ENCODE data around the gene ATAD1. TPM values are rescaled to one million over a fixed set of nuclear protein-coding genes. Genes with fewer than 3 reads are reported as not detected.
"Not testable (repeated sequence)": the region's sequence is repeated elsewhere in the genome, so short reads cannot be mapped to it uniquely, and the experiment has no call there.

ATAD1 gene
- total and polyA plus RNA-seq, 5 donors: 46.3 to 163 (median 109) TPM

DNA sequence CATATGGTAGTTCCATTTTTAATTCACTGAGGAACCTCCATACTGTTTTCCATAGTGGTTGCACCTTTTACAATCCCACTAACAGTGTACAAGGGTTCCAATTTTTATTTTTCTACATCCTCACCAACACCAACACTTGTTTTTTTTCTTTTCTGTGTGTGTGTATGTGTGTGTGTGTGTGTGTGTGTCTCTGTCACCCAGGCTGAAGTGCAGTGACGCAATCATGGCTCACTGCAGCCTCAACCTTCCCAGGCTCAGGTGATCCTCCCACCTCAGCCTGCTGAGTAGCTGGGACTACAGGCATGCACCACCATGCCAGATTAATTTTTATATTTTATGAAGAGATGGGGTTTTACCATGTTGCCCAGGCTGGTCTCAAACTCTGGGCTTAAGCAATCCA, 79.8 kb downstream of the ATAD1 start:
- intact Hi-C loops (cut with DNase I): loop anchor here in 3 of 4 donors (5.0 to 10.0 kb wide), 3 partner anchors 81 to 206 kb away; partner anchors contain the start of gene PAPSS2 (in 1 of the 3)
- ATAC-seq; H3K4me1 ChIP-seq (ENCODE audit: control insufficient read depth, insufficient read depth, low read length); H3K4me3 ChIP-seq (ENCODE audit: low read length); H3K27ac ChIP-seq (ENCODE audit: low read length); H3K27me3 ChIP-seq (ENCODE audit: control insufficient read depth, insufficient read depth); DNase-seq; H3K9me3 ChIP-seq (ENCODE audit: control insufficient read depth, low read length): not testable (repeated sequence)
- WGBS: 100% methylated on average over 1 of the region's 1 CpG

DNA sequence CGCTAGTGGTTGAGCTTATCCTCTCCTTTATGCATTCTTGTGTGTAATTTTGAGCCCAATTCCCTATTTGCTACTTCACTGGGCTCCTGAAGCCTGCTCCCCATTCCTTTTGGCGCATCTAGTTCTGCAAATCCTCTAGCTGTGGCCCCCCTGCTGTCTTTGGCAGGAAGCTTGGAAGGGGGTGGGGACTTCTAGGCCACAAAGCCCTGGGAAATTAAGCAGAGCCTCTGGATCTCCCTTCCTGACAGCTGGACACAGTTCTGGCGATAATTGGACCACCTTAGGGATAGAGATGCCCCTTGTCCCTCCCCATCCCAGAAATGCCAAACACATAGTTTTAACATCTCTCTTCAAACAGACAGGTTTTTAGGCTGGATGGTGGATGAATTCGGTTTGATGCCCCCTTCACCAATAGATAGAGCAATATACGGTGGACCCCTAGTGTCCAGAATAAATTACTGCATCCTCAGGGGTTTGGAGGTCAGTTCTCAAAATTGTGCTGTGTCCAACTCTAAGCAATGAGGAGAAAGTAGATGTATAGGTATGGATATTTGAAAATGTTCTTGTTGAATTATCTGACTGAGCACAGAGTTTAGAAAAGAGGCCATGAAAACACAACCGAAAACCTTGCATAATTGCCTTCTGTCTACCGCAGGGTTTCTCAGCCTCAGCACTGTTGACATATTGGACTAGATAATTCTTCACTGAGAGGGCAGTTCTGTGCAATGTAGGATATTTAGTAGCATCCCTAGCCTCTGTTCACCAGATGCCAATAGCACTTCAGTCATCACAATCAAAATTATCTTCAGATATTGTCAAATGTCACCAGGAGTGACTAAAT, 82.8 kb downstream of the ATAD1 start:
- intact Hi-C loops (cut with DNase I): loop anchor here (2.0 to 10.0 kb wide), 6 partner anchors 76 to 203 kb away; partner anchors contain the start of gene PAPSS2 (in 2 of the 4)
- ATAC-seq: peak; percentile 81 to 83
- Histone ChIP-seq H3K27ac (ENCODE audit: low read length) (peak overlapping the region; percentile 42), H3K4me3 (ENCODE audit: low read length) (no peak overlapping the region), H3K27me3 (ENCODE audit: control insufficient read depth, insufficient read depth) (no peaks in the 10 kb centered on the region), H3K4me1 (ENCODE audit: control insufficient read depth, insufficient read depth, low read length) (peaks cover 8% of the 10 kb centered on the region), H3K9me3 (ENCODE audit: control insufficient read depth, low read length) (no peaks in the 10 kb centered on the region)
- 36% methylated on average over 7 of the region's 7 CpGs for WGBS
- DNase-seq: peak in 2 of 3 donors; percentile 22 to 67

DNA sequence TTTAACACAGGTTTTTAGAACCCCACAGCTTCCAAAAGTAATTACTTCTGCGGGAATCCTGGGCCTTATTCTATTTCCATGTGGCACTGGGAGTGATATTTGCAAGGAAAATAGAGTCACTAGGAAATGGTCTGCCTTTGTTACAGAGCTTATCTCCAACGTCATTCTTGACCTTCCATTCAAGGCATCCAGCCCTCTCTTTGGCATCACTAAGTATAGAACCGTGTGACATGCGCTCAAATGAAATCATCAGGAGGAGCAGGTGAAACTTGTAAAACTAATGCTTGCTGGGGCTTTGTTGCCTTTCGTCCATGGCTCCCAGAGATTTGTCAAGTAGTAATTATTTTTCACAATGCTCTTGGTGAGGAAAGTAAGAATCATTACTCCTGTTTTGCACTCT, 84.9 kb downstream of the ATAD1 start:
- DNase-seq (no peak), ATAC-seq (peak; percentile 55 to 87)
- WGBS: 54% methylated on average over 5 of the region's 5 CpGs
- H3K27me3 ChIP-seq (ENCODE audit: control insufficient read depth, insufficient read depth): no peaks in the 10 kb centered on the region
- H3K4me3 ChIP-seq (ENCODE audit: low read length): no peak overlapping the region
- H3K27ac ChIP-seq (ENCODE audit: low read length): no peak overlapping the region
- H3K4me1 ChIP-seq (ENCODE audit: control insufficient read depth, insufficient read depth, low read length): peaks cover 8% of the 10 kb centered on the region
- no peaks in the 10 kb centered on the region for H3K9me3 ChIP-seq (ENCODE audit: control insufficient read depth, low read length)
- intact Hi-C loops (cut with DNase I): loop anchor here in 2 of 4 donors (10.0 kb wide), 1 partner anchor 198 kb away; no protein-coding TSS in a partner anchor

DNA sequence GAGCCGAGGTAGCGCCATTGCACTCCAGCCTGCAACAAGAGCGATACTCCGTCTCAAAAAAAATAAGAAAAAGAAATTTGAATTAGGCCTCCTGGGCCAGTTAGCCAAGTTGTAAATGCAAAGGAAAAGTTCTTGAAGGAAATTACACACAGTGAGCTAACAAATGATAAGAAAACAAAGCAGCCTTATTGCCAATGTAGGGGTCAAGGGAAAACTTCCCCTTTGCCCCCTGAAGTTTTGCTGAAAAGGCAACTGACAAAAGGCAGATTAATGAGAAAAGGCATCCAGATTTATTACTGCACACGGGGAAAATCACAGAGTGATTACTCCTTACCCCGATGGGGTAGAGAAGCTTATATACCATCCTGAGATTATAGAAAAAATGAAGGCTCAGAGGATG, 88.1 kb downstream of the ATAD1 start:
- H3K27me3 ChIP-seq (ENCODE audit: control insufficient read depth, insufficient read depth): no peaks in the 10 kb centered on the region
- intact Hi-C loops (cut with DNase I): loop anchor here in 2 of 4 donors (10.0 kb wide), 1 partner anchor 195 kb away; no protein-coding TSS in a partner anchor
- peaks cover 6% of the 10 kb centered on the region for H3K4me1 ChIP-seq (ENCODE audit: control insufficient read depth, insufficient read depth, low read length)
- H3K27ac ChIP-seq (ENCODE audit: low read length): no peak overlapping the region
- 77% methylated on average over 6 of the region's 6 CpGs for WGBS
- H3K4me3 ChIP-seq (ENCODE audit: low read length): no peak overlapping the region
- ATAC-seq: no peak
- H3K9me3 ChIP-seq (ENCODE audit: control insufficient read depth, low read length): no peaks in the 10 kb centered on the region
- no peak for DNase-seq

DNA sequence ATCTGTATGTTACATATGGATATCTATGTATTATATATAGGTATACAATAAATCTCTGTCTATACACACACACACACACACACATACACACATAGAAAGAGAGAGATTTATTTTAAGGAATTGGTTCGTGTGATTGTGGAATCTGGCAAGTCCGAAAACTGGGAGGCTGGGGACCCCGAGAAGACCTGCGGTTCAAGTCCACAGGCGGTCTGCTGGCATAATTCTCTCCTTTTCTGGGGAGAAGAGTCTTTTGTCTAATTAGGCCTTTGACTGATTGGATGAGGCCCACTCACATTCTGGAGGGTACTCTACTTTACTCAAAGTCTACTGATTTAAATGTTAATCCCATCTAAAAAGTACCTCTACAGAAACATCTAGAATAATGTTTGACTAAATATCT, 93.2 kb downstream of the ATAD1 start:
- 97% methylated on average over 5 of the region's 5 CpGs for WGBS
- H3K4me1 ChIP-seq (ENCODE audit: control insufficient read depth, insufficient read depth, low read length): no peaks in the 10 kb centered on the region
- no peak overlapping the region for H3K4me3 ChIP-seq (ENCODE audit: low read length)
- no peak for DNase-seq
- intact Hi-C loops (cut with DNase I): no loop called here
- no peaks in the 10 kb centered on the region for H3K9me3 ChIP-seq (ENCODE audit: control insufficient read depth, low read length)
- H3K27me3 ChIP-seq (ENCODE audit: control insufficient read depth, insufficient read depth): no peaks in the 10 kb centered on the region
- no peak for ATAC-seq
- no peak overlapping the region for H3K27ac ChIP-seq (ENCODE audit: low read length)

DNA sequence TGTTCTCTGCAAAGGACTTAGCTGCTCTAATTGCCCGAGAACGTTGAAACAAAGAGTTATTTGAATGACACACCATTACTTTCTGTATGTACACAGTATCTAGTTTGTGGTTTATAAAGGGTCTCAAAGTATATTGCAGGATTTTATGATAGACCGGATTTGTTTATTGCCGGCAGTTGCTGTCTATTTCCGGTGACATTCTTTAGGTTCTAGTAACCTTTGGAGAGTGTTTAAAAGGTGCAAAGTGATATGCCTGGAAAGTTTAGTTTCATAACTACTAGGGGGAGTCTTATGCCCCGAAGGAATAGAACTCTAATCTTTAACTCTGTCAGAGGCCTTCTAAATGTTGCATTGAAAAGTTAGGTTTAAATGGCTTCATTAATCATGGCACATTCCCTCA, 94.5 kb downstream of the ATAD1 start:
- H3K27ac ChIP-seq (ENCODE audit: low read length): no peak overlapping the region
- ATAC-seq: no peak
- no peaks in the 10 kb centered on the region for H3K9me3 ChIP-seq (ENCODE audit: control insufficient read depth, low read length)
- 69% methylated on average over 6 of the region's 6 CpGs for WGBS
- no peaks in the 10 kb centered on the region for H3K4me1 ChIP-seq (ENCODE audit: control insufficient read depth, insufficient read depth, low read length)
- intact Hi-C loops (cut with DNase I): no loop called here
- DNase-seq: no peak
- no peak overlapping the region for H3K4me3 ChIP-seq (ENCODE audit: low read length)
- H3K27me3 ChIP-seq (ENCODE audit: control insufficient read depth, insufficient read depth): no peaks in the 10 kb centered on the region

DNA sequence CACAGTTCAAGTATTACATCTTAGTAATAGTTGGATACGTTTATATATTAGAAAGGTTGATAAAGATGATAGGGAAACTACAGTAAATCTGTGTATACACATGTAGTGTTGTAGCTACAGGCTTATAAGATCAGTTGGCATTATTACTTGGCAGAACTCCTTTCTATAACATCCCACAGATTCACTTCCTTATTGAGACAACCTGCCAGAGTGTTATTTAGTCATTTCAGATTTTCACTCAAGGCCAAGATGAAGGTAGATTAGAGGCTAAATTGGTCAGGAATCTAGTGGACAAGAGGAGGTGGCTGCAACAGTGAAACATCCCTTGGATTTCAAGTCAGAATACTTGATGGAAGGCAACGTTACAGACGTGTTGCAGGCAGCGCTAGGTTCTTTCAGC, 95.3 kb downstream of the ATAD1 start:
- H3K9me3 ChIP-seq (ENCODE audit: control insufficient read depth, low read length): no peaks in the 10 kb centered on the region
- ATAC-seq (no peak), DNase-seq (no peak)
- H3K4me1 ChIP-seq (ENCODE audit: control insufficient read depth, insufficient read depth, low read length): no peaks in the 10 kb centered on the region
- intact Hi-C loops (cut with DNase I): no loop called here
- 71% methylated on average over 4 of the region's 4 CpGs for WGBS
- H3K4me3 ChIP-seq (ENCODE audit: low read length): no peak overlapping the region
- no peaks in the 10 kb centered on the region for H3K27me3 ChIP-seq (ENCODE audit: control insufficient read depth, insufficient read depth)
- H3K27ac ChIP-seq (ENCODE audit: low read length): no peak overlapping the region

DNA sequence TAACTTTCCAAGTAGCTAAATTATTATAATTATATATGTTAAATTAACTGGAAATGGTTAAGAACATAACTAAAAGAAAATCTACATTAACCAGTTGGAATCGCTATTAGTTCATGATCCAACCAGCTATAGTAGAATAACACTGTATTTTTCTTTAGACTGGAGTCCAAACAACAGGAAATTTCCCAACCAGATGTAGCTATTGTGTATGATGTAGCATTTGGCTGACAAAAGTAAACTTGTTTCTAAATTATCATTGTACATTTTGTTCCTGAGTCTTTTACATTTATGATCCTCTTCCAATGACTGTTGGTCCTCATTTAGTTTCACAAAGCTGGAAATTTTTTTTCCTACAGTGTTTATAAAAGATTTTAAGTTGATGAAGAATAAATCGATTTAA, 96.2 kb downstream of the ATAD1 start:
- no peaks in the 10 kb centered on the region for H3K27me3 ChIP-seq (ENCODE audit: control insufficient read depth, insufficient read depth)
- intact Hi-C loops (cut with DNase I): no loop called here
- ATAC-seq (no peak), DNase-seq (no peak)
- no peak overlapping the region for H3K27ac ChIP-seq (ENCODE audit: low read length)
- H3K4me3 ChIP-seq (ENCODE audit: low read length): no peak overlapping the region
- H3K4me1 ChIP-seq (ENCODE audit: control insufficient read depth, insufficient read depth, low read length): peaks cover 2% of the 10 kb centered on the region
- no peaks in the 10 kb centered on the region for H3K9me3 ChIP-seq (ENCODE audit: control insufficient read depth, low read length)
- WGBS: 80% methylated on average over 2 of the region's 2 CpGs

DNA sequence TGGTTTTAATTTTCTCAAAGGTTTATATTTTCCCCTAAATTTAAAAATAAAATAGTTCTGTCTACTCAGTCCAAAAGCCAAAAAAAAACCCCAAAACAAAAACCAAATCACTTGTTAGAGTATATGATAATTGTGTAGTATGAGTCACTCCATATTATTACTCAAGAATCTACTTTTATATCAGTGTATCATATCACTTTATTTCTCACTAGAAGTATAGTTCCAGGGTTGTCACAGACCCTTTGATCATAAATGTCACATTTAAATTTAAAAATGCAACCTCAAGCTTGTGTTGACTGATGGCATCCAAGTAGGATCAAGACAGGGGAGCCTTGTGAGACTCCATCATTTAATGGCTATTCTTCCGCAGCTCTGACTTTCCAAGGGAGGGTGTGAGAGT, 97.4 kb downstream of the ATAD1 start:
- ATAC-seq: no peak
- H3K27ac ChIP-seq (ENCODE audit: low read length): no peak overlapping the region
- WGBS: 96% methylated on average over 1 of the region's 1 CpG

DNA sequence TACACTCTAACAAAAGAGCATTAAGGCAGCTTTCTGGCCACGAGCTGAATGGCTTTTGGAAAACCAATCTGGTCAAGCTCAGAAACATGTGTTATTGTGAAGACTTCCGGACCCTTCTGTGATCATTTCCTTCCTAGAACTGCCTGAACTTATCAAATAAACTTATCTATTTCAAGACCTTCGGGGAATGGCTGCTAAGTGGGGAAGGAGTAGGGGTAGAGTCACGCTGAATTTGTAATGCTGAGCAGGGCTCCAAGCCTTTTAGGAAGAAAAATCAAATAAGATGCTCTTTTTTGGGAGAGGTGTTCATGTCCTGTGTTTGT, 101.7 kb downstream of the ATAD1 start:
- H3K4me1 ChIP-seq (ENCODE audit: control insufficient read depth, insufficient read depth, low read length): peaks cover 2% of the 10 kb centered on the region
- ATAC-seq: peak; percentile 29 to 58
- H3K27me3 ChIP-seq (ENCODE audit: control insufficient read depth, insufficient read depth): no peaks in the 10 kb centered on the region
- intact Hi-C loops (cut with DNase I): no loop called here
- DNase-seq: no peak
- no peak overlapping the region for H3K4me3 ChIP-seq (ENCODE audit: low read length)
- no peaks in the 10 kb centered on the region for H3K9me3 ChIP-seq (ENCODE audit: control insufficient read depth, low read length)
- WGBS: 50% methylated on average over 4 of the region's 4 CpGs
- H3K27ac ChIP-seq (ENCODE audit: low read length): peak overlapping the region; percentile 34

More for the DNA sequence above, 97.4 kb downstream of the ATAD1 start:
- Histone ChIP-seq H3K4me3 (ENCODE audit: low read length) (no peak overlapping the region), H3K27me3 (ENCODE audit: control insufficient read depth, insufficient read depth) (no peaks in the 10 kb centered on the region), H3K9me3 (ENCODE audit: control insufficient read depth, low read length) (no peaks in the 10 kb centered on the region), H3K4me1 (ENCODE audit: control insufficient read depth, insufficient read depth, low read length) (peaks cover 2% of the 10 kb centered on the region)
- intact Hi-C loops (cut with DNase I): no loop called here
- no peak for DNase-seq

DNA sequence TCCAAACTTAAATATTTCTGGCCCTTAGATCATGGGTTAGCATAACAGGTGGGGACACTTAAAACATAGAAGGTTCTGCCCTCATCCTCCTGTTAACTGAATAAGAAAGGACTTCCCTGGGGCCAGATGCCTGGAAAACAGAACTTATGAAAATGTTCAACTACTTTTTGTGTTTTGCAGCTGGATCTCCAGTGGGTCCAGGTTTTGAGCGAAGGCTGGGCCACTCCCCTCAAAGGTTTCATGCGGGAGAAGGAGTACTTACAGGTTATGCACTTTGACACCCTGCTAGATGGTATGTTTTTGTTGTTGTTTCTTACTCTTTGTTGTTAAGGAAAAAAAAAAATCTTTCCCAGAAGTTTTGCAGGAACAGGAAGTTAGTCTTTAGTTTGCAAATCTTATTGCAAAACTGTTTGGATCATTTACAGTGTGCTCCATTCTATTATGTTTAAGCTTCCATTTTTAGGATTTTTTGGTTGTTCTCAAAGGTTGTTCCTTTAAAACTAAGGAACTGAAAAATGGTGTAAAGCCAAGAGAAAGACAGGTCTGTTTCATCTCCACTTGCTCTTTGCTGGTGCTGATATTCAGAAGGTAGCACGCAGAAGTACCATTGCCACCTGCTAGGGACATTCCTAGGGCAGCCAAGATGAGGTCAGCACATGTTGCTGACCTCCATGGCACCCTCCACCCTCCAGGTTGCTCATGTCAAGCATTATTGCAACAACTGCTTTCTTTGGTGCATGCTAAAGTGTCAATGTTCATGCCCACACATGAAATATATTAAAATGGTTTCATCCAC, 102.3 kb downstream of the ATAD1 start:
- intact Hi-C loops (cut with DNase I): no loop called here
- H3K4me1 ChIP-seq (ENCODE audit: control insufficient read depth, insufficient read depth, low read length): peaks cover 2% of the 10 kb centered on the region
- DNase-seq: no peak
- peak overlapping the region; percentile 63 for H3K27ac ChIP-seq (ENCODE audit: low read length)
- H3K4me3 ChIP-seq (ENCODE audit: low read length): no peak overlapping the region
- H3K9me3 ChIP-seq (ENCODE audit: control insufficient read depth, low read length): no peaks in the 10 kb centered on the region
- no peaks in the 10 kb centered on the region for H3K27me3 ChIP-seq (ENCODE audit: control insufficient read depth, insufficient read depth)
- 77% methylated on average over 3 of the region's 3 CpGs for WGBS
- ATAC-seq: peak; percentile 33 to 36
